CD4-positive, alpha-beta T cell (primary cell): ENCODE measurements around the gene RARG. TPM values are rescaled to one million over a fixed set of nuclear protein-coding genes. Genes with fewer than 3 reads are reported as not detected.

Source experiments
- ATAC-seq: fragments of 200-7000 bp; cut with Tn5 transposase; one replicate; pipeline ENCODE4 v1.10.0; 2022; ENCODE audit warnings: mild to moderate bottlenecking; ENCODE audit not compliant: poor library complexity
- CTCF ChIA-PET: fragments of 350-600 bp; sonication (Branson Sonifier 250); formaldehyde crosslinking; loops from one replicate; lab custom pipeline; 2021; ENCODE audit warnings: antibody characterized with exemption, inconsistent platforms; lab: Charles Lee
- POLR2A ChIA-PET: fragments of 350-600 bp; sonication (Branson Sonifier 250); formaldehyde crosslinking; loops from one replicate; lab custom pipeline; 2021; ENCODE audit warnings: antibody characterized with exemption, inconsistent platforms; lab: Charles Lee
- DNase-seq, 14 experiments: peaks; one replicate each; pipeline ENCODE4 v3.0.0-alpha.2; 2013 to 2020; ENCODE audit warnings: mixed read lengths in 2 of 14
- H3K27ac ChIP-seq, 2 donors: one replicate each; pipeline versions ENCODE4 v1.5.1 to v1.7.0; 2013; ENCODE audit warnings: low read length in 2 of 2, low read depth in 1 of 2, mild to moderate bottlenecking in 1 of 2
- H3K27me3 ChIP-seq, 2 experiments: 1 replicate in 1 of 2; 2 replicates in 1 of 2; pipeline versions ENCODE4 v1.6.1 to v1.7.0; 2013; ENCODE audit warnings: low read length in 2 of 2, control low read depth in 1 of 2, mild to moderate bottlenecking in 1 of 2, moderate library complexity in 1 of 2; ENCODE audit not compliant: insufficient read depth in 2 of 2, control insufficient read depth in 1 of 2
- H3K36me3 ChIP-seq: one replicate; pipeline ENCODE4 v1.6.1; 2013; ENCODE audit warnings: low read length, control low read depth; ENCODE audit not compliant: insufficient read depth
- H3K4me1 ChIP-seq: one replicate; pipeline ENCODE4 v1.6.1; 2013; ENCODE audit warnings: low read length, control low read depth; ENCODE audit not compliant: insufficient read depth
- H3K4me3 ChIP-seq: one replicate; pipeline ENCODE4 v1.5.1; 2013; ENCODE audit warnings: mild to moderate bottlenecking, low read length, moderate library complexity
- H3K9me3 ChIP-seq, 2 experiments: 1 replicate in 1 of 2; 2 replicates in 1 of 2; pipeline versions ENCODE4 v1.6.1 to v1.7.0; 2013; ENCODE audit warnings: low read length in 2 of 2, mild to moderate bottlenecking in 2 of 2, control low read depth in 1 of 2, moderate library complexity in 1 of 2; ENCODE audit not compliant: control insufficient read depth in 1 of 2, insufficient read depth in 1 of 2
- H3K27ac Mint-ChIP-seq: one replicate; pipeline ENCODE4 v1.8.0; 2020; ENCODE audit warnings: mixed read lengths
- H3K27me3 Mint-ChIP-seq: one replicate; pipeline ENCODE4 v1.8.0; 2021; ENCODE audit warnings: mixed read lengths
- H3K36me3 Mint-ChIP-seq: one replicate; pipeline ENCODE4 v1.8.0; 2021; ENCODE audit warnings: low read depth, mixed read lengths
- H3K4me1 Mint-ChIP-seq: one replicate; pipeline ENCODE4 v1.8.0; 2021; ENCODE audit warnings: low read depth, mixed read lengths
- H3K4me3 Mint-ChIP-seq: one replicate; pipeline ENCODE4 v1.8.0; 2020; ENCODE audit warnings: mild to moderate bottlenecking, mixed read lengths
- H3K9me3 Mint-ChIP-seq: one replicate; pipeline ENCODE4 v1.8.0; 2020; ENCODE audit warnings: mixed read lengths
- intact Hi-C, 2 experiments: fragments of 100-400 bp; cut with DNase I in 1 of 2; cut with micrococcal nuclease in 1 of 2; formaldehyde crosslinking; loops; one replicate each; pipeline versions ENCODE4 v1.15.1 to v1.9.0; 2023 to 2025; cut with DNase I, micrococcal nuclease
- total RNA-seq, 174 experiments: library from RNA in 2 of 174; stranded (reverse) in 2 of 174; gene quantifications; one replicate each; pipeline ENCODE4 v1.2.3 and lab custom pipeline; 2021 to 2026
- TF ChIP-seq, protein P1 (sequence below): fragments of 200-600 bp; IDR thresholded peaks from one replicate; pipeline ENCODE4 v1.8.0; 2022; ENCODE audit warnings: antibody characterized with exemption, mild to moderate bottlenecking

RARG gene
- total RNA-seq, 2 experiments from 2014 or later: 14.0 to 15.8 TPM

GRCh38 chr12:53181935-53182334 lies 50.1 kb downstream of the RARG start:
- ATAC-seq (no peak), DNase-seq (no peak)
- intact Hi-C loops: loop anchor here (2.0 to 5.0 kb wide), 3 partner anchors 17 to 87 kb away; partner anchors contain the start of gene ESPL1 (in 1 of the 2)
- H3K27ac Mint-ChIP-seq: peak overlapping the region; percentile 94
- H3K4me3 Mint-ChIP-seq: peak overlapping the region; percentile 90
- no peaks in the 10 kb centered on the region for H3K9me3 ChIP-seq
- no peak overlapping the region for H3K27ac ChIP-seq
- H3K27me3 Mint-ChIP-seq: no peaks in the 10 kb centered on the region
- ChIA-PET POLR2A (interaction anchor here (1.0 to 3.6 kb wide), 13 partner anchors 8 to 319 kb away, joined by 3 to 53 read pairs (median 18); partner anchors contain the start of genes AAAS, EIF4B, ESPL1 and ITGB7), CTCF (interaction anchor here (0.7 to 4.0 kb wide), 6 partner anchors 9 to 139 kb away, joined by 3 to 23 read pairs (median 4); partner anchors contain the start of gene AAAS)
- TF ChIP-seq, protein P1, sequence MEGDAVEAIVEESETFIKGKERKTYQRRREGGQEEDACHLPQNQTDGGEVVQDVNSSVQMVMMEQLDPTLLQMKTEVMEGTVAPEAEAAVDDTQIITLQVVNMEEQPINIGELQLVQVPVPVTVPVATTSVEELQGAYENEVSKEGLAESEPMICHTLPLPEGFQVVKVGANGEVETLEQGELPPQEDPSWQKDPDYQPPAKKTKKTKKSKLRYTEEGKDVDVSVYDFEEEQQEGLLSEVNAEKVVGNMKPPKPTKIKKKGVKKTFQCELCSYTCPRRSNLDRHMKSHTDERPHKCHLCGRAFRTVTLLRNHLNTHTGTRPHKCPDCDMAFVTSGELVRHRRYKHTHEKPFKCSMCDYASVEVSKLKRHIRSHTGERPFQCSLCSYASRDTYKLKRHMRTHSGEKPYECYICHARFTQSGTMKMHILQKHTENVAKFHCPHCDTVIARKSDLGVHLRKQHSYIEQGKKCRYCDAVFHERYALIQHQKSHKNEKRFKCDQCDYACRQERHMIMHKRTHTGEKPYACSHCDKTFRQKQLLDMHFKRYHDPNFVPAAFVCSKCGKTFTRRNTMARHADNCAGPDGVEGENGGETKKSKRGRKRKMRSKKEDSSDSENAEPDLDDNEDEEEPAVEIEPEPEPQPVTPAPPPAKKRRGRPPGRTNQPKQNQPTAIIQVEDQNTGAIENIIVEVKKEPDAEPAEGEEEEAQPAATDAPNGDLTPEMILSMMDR: no peak
- peaks cover 55% of the 10 kb centered on the region for H3K4me1 ChIP-seq
- no peaks in the 10 kb centered on the region for H3K27me3 ChIP-seq
- H3K9me3 Mint-ChIP-seq: no peaks in the 10 kb centered on the region
- peaks cover 66% of the 10 kb centered on the region for H3K4me1 Mint-ChIP-seq
- H3K4me3 ChIP-seq: peak overlapping the region; percentile 94
- H3K36me3 Mint-ChIP-seq: peaks cover 69% of the 10 kb centered on the region
- peaks cover 53% of the 10 kb centered on the region for H3K36me3 ChIP-seq

DNA sequence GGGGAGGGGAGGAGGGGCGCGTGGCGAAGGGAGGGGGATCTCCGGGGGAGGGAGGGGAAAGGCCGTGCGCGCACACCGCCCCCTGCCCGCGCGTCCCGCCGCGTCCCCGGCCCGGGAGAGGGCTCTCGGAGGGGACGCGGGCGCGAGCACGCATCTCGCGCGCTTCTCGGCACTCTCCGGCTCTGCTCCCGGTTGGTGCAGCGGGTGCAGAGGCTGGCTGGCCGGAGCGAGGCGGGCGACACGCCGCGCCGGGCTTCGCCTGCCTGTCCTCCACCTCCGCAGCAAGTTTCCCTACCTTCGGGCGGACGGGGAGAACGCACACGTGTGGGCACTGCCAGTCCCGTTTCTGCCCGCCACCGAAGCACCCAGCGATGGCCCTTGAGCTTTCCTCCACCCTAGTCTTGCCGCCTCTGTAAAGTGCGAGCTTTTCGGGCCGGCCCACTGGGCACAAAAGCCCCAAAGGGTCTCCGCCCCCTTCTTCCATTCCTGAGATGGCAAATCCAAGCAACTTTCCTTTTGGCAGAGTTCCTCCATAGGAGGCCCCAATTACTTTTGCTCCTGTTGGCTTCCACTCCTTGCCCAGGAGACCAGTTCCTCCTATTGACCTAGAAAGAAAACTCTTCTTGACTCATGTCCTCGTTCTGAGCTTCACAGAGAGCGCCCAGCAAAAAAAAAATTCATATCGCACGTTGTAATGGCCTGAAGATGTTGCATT lies 50.9 kb downstream of the RARG start:
- peaks cover 60% of the 10 kb centered on the region for H3K36me3 Mint-ChIP-seq
- Histone ChIP-seq H3K4me3 (peak overlapping the region; percentile 94), H3K27me3 (no peaks in the 10 kb centered on the region), H3K9me3 (no peaks in the 10 kb centered on the region), H3K36me3 (peaks cover 44% of the 10 kb centered on the region), H3K4me1 (peaks cover 55% of the 10 kb centered on the region), H3K27ac (peak overlapping the region; percentile 45 to 87)
- H3K27me3 Mint-ChIP-seq: no peaks in the 10 kb centered on the region
- ChIA-PET CTCF (interaction anchor here (0.5 to 4.0 kb wide), 12 partner anchors 9 to 495 kb away, joined by 3 to 23 read pairs (median 4); partner anchors contain the start of genes AAAS, ATP5MC2 and ESPL1), POLR2A (interaction anchor here (0.6 to 3.6 kb wide), 33 partner anchors 9 to 1099 kb away, joined by 3 to 53 read pairs (median 5); partner anchors contain the start of genes AAAS, EIF4B, ESPL1 and HNRNPA1)
- H3K9me3 Mint-ChIP-seq: no peaks in the 10 kb centered on the region
- ATAC-seq (peak; percentile 42), DNase-seq (peak in 10 of 14 experiments; percentile 69 to 92 (median 80))
- H3K4me1 Mint-ChIP-seq: peaks cover 63% of the 10 kb centered on the region
- peak overlapping the region; percentile 90 for H3K4me3 Mint-ChIP-seq
- TF ChIP-seq, protein P1: no peak
- intact Hi-C loops: loop anchor here (1.0 to 5.0 kb wide), 4 partner anchors 18 to 88 kb away; partner anchors contain the start of gene ESPL1 (in 1 of the 2)
- H3K27ac Mint-ChIP-seq: peak overlapping the region; percentile 94

DNA sequence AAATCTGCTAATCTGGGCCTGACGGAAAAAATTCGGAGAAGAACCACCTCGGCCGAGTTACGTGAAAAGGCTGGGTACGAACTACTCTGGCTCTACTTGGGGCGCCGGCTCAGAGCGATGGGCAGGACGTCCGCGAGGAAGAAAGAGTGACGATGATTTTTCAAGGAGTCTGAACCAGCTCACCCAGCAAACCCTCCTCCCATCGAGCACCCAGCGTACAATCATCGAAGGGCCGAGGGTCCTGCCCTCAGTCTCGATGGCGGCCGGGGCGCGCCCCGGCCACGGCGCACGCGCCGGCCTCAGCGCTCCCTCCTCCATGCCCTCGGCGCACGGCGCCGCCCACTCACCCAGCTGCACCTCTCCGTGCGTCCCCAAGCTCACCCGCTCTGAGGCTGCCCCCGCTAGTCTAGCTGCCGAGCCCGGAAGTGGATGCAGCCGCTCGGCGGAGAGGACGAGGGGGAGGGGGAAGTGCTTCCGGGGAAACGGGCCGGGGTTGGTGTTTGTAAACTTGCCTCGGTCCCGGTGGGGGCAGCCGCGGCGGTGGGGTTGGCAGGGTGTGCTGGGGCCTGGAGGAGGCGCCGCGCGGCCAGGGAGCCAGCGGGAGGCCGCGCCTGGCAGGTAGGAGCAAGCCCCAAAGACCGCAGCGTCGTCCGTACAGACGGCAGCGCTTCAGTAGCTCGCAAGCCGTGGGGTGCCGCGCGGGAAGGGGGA lies 51.6 kb downstream of the RARG start, which contains the start of the genes CSAD and ZNF740:
CSAD (minus strand) TSS at position 706 of the 711 bp plus-strand sequence. CDS start 7,455 bp downstream, outside the sequence.
ZNF740 (plus strand) TSS at position 503 of the 711 bp plus-strand sequence. CDS start 1,262 bp downstream, outside the sequence.
- Mint-ChIP-seq H3K4me3 (peak within 1 kb of the TSS; percentile 98), H3K27ac (peak within 1 kb of the TSS; percentile 94), H3K9me3 (no peaks in the 10 kb centered on the region), H3K36me3 (peaks cover 53% of the 10 kb centered on the region), H3K27me3 (no peaks in the 10 kb centered on the region), H3K4me1 (peaks cover 57% of the 10 kb centered on the region)
- ATAC-seq (peak; percentile 93), DNase-seq (peak; percentile 92 to 99 (median 97))
- Histone ChIP-seq H3K27me3 (no peaks in the 10 kb centered on the region), H3K4me3 (peak within 1 kb of the TSS; percentile 94), H3K4me1 (peaks cover 52% of the 10 kb centered on the region), H3K36me3 (peaks cover 37% of the 10 kb centered on the region), H3K27ac (peak within 1 kb of the TSS; percentile 87 to 92), H3K9me3 (no peaks in the 10 kb centered on the region)
- intact Hi-C loops: loop anchor here (1.0 to 5.0 kb wide), 4 partner anchors 18 to 88 kb away; partner anchors contain the start of gene ESPL1 (in 1 of the 2)
- CTCF ChIA-PET: interaction anchor here (0.5 to 4.0 kb wide), 12 partner anchors 20 to 495 kb away, joined by 3 to 23 read pairs (median 3); partner anchors contain the start of genes AAAS, ATP5MC2 and ESPL1
- POLR2A ChIA-PET: interaction anchor here (0.6 to 3.6 kb wide), 32 partner anchors 10 to 1100 kb away, joined by 3 to 53 read pairs (median 5); partner anchors contain the start of genes AAAS, EIF4B, ESPL1 and HNRNPA1
- TF ChIP-seq, protein P1: no peak
